Sigmoid colon (tissue), 3 donors: ENCODE results near the gene CYP2C18.

Experiments used
- POLR2A ChIP-seq, 2 donors: fragments of 450-650 bp; IDR thresholded peaks; one replicate each; pipeline ENCODE4 v1.6.1; 2016; ENCODE audit warnings: antibody characterized with exemption in 2 of 2, mild to moderate bottlenecking in 2 of 2, moderate library complexity in 2 of 2
- TF ChIP-seq, protein P1 (sequence below), 4 experiments: fragments of 450-650 bp in 3 of 4; fragments of 200-600 bp in 1 of 4; IDR thresholded peaks; one replicate each; pipeline ENCODE4 v1.5.1; 2016 to 2019; ENCODE audit warnings: antibody characterized with exemption in 4 of 4, mild to moderate bottlenecking in 3 of 4, moderate library complexity in 2 of 4

DNA sequence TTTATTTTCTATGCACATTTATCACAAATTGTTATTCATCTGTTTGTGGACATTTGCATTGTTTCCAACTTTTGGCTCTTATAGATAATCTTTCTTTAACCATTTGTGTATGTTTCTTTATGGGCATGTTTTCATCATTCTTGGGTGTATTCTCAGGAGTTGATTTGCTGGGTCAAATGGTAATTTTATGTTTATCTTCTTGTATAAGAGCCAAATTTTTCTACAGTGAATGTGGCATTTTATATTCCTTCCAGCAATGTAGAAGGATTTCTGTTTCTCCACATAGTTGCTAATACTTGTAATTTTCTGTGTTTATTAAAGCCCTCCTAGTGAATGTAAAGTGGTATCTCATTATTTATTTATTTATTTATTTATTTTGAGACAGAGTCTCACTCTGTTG lies 100.7 kb downstream of the CYP2C18 start:
- no peak for TF ChIP-seq POLR2A (IDR thresholded peaks at IDR 0.05)
- TF ChIP-seq, protein P1, sequence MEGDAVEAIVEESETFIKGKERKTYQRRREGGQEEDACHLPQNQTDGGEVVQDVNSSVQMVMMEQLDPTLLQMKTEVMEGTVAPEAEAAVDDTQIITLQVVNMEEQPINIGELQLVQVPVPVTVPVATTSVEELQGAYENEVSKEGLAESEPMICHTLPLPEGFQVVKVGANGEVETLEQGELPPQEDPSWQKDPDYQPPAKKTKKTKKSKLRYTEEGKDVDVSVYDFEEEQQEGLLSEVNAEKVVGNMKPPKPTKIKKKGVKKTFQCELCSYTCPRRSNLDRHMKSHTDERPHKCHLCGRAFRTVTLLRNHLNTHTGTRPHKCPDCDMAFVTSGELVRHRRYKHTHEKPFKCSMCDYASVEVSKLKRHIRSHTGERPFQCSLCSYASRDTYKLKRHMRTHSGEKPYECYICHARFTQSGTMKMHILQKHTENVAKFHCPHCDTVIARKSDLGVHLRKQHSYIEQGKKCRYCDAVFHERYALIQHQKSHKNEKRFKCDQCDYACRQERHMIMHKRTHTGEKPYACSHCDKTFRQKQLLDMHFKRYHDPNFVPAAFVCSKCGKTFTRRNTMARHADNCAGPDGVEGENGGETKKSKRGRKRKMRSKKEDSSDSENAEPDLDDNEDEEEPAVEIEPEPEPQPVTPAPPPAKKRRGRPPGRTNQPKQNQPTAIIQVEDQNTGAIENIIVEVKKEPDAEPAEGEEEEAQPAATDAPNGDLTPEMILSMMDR (IDR thresholded peaks at IDR 0.05): no peak
